Measurements from ENCODE around the gene CDH4. TPM values are rescaled to one million over a fixed set of nuclear protein-coding genes. Genes with fewer than 3 reads are reported as not detected.

The CDH4 gene
- total RNA-seq, 3 donors from 2014 or later (not counting 1 experiment from before 2014, with no cell fraction given) = 0.18 TPM; not detected in 2

DNA sequence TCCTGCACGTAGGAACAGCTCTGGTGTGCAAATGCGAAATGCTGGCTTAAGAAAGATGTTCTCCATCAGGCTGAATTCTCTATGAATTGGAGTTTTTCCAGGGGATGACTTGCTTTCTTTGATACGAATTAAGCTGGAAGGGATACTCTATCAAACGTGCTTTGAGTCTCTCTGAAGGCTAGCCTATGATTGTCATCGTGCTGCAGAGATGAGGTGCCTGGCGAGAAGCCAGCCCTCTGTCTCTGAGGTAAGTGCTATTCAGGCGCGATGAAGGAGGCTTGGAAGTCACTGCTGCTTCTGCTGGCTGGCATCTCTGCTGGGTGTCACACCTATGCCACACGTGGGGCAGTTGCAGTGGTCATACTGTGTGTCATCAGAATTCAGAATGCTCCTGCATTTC is 589.9 kb downstream of the CDH4 start:
- Histone ChIP-seq H3K4me3 (ENCODE audit: low read length) (no peak overlapping the region), H3K4me1 (ENCODE audit: control insufficient read depth, insufficient read depth, low read length) (no peaks in the 10 kb centered on the region), H3K27ac (ENCODE audit: low read length) (no peak overlapping the region), H3K9me3 (ENCODE audit: control insufficient read depth, insufficient read depth, low read length) (peaks cover 7% of the 10 kb centered on the region), H3K27me3 (ENCODE audit: control insufficient read depth, insufficient read depth, low read length) (no peaks in the 10 kb centered on the region), H3K36me3 (ENCODE audit: control insufficient read depth, insufficient read depth, low read length) (no peaks in the 10 kb centered on the region)
- H3K9me3 Mint-ChIP-seq = no peaks in the 10 kb centered on the region
- intact Hi-C loops (cut with micrococcal nuclease) = no loop called here
- DNase-seq = no peak
- H3K36me3 Mint-ChIP-seq = no peaks in the 10 kb centered on the region
- TF ChIP-seq, protein P1, sequence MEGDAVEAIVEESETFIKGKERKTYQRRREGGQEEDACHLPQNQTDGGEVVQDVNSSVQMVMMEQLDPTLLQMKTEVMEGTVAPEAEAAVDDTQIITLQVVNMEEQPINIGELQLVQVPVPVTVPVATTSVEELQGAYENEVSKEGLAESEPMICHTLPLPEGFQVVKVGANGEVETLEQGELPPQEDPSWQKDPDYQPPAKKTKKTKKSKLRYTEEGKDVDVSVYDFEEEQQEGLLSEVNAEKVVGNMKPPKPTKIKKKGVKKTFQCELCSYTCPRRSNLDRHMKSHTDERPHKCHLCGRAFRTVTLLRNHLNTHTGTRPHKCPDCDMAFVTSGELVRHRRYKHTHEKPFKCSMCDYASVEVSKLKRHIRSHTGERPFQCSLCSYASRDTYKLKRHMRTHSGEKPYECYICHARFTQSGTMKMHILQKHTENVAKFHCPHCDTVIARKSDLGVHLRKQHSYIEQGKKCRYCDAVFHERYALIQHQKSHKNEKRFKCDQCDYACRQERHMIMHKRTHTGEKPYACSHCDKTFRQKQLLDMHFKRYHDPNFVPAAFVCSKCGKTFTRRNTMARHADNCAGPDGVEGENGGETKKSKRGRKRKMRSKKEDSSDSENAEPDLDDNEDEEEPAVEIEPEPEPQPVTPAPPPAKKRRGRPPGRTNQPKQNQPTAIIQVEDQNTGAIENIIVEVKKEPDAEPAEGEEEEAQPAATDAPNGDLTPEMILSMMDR (IDR thresholded peaks at IDR 0.05) = no peak
- H3K4me3 Mint-ChIP-seq = no peak overlapping the region
- 74% methylated on average over 9 of the region's 9 CpGs for WGBS (ENCODE audit: insufficient coverage)
- no peaks in the 10 kb centered on the region for H3K4me1 Mint-ChIP-seq
- peaks cover 0 to 3% of the 10 kb centered on the region in 2 donors for H3K27me3 Mint-ChIP-seq (ENCODE audit: low read depth in 2 of 2)
- no peak for ATAC-seq
- H3K27ac Mint-ChIP-seq = no peak overlapping the region

DNA sequence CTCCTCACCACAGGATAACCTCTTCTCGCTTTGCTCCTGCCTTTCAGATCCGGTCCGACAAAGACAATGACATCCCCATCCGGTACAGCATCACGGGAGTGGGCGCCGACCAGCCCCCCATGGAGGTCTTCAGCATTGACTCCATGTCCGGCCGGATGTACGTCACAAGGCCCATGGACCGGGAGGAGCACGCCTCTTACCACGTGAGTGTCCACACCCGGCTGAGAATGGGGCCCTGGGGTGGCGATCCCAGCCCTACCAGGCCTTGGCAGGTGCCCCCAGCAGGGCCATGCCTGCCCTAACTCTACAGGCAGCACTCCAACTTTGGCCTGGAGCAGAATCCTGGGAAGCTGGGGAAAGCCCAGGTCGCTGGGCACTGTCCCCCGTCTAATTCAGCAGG is 592.6 kb downstream of the CDH4 start:
- peaks cover 4% of the 10 kb centered on the region for H3K9me3 ChIP-seq (ENCODE audit: control insufficient read depth, insufficient read depth, low read length)
- no peaks in the 10 kb centered on the region for H3K36me3 Mint-ChIP-seq
- no peaks in the 10 kb centered on the region for H3K4me1 Mint-ChIP-seq
- H3K27me3 ChIP-seq (ENCODE audit: control insufficient read depth, insufficient read depth, low read length) = no peaks in the 10 kb centered on the region
- no peak for ATAC-seq
- no peaks in the 10 kb centered on the region for H3K4me1 ChIP-seq (ENCODE audit: control insufficient read depth, insufficient read depth, low read length)
- H3K36me3 ChIP-seq (ENCODE audit: control insufficient read depth, insufficient read depth, low read length) = no peaks in the 10 kb centered on the region
- whole genome bisulfite sequencing (ENCODE audit: insufficient coverage) = 93% methylated on average over 17 of the region's 17 CpGs
- no peaks in the 10 kb centered on the region for H3K9me3 Mint-ChIP-seq
- H3K27me3 Mint-ChIP-seq (ENCODE audit: low read depth in 2 of 2) = peaks cover 0 to 3% of the 10 kb centered on the region in 2 donors
- TF ChIP-seq, protein P1 (IDR thresholded peaks at IDR 0.05) = no peak
- no peak overlapping the region for H3K4me3 ChIP-seq (ENCODE audit: low read length)
- no peak overlapping the region for H3K4me3 Mint-ChIP-seq
- intact Hi-C loops (cut with micrococcal nuclease) = no loop called here
- DNase-seq = no peak
- no peak overlapping the region for H3K27ac ChIP-seq (ENCODE audit: low read length)
- no peak overlapping the region for H3K27ac Mint-ChIP-seq

DNA sequence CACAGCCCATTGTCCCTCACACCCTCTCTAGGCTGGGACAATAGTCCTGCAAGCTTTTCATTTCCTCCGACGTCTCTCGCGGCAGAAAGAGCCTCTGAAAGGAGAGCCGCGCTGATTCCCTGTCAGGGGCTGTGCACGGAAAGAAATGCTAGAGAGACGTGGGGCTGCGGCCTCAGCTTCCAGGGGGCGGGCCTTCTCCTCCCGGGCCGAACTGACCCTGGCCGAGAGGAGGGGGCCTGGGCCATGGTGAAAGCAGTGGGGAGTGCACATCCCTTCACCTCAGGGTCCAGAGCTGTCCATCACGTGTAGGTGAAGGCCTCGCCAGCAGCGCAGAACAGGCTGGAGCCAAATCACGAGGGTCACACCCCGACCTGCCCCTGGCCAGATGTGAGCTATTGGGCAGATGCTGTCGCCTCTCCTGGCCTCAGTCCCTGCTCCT is 593.2 kb downstream of the CDH4 start:
- Histone ChIP-seq H3K27me3 (ENCODE audit: control insufficient read depth, insufficient read depth, low read length) (no peaks in the 10 kb centered on the region), H3K27ac (ENCODE audit: low read length) (no peak overlapping the region), H3K36me3 (ENCODE audit: control insufficient read depth, insufficient read depth, low read length) (no peaks in the 10 kb centered on the region), H3K4me3 (ENCODE audit: low read length) (no peak overlapping the region), H3K4me1 (ENCODE audit: control insufficient read depth, insufficient read depth, low read length) (no peaks in the 10 kb centered on the region), H3K9me3 (ENCODE audit: control insufficient read depth, insufficient read depth, low read length) (peaks cover 4% of the 10 kb centered on the region)
- Mint-ChIP-seq H3K4me3 (no peak overlapping the region), H3K4me1 (no peaks in the 10 kb centered on the region), H3K27ac (no peak overlapping the region), H3K9me3 (no peaks in the 10 kb centered on the region), H3K27me3 (ENCODE audit: low read depth in 2 of 2) (peaks cover 0 to 3% of the 10 kb centered on the region in 2 donors), H3K36me3 (no peaks in the 10 kb centered on the region)
- intact Hi-C loops (cut with micrococcal nuclease) = no loop called here
- TF ChIP-seq, protein P1 (IDR thresholded peaks at IDR 0.05) = no peak
- 81% methylated on average over 19 of the region's 19 CpGs for WGBS (ENCODE audit: insufficient coverage)
- DNase-seq (no peak), ATAC-seq (no peak)

DNA sequence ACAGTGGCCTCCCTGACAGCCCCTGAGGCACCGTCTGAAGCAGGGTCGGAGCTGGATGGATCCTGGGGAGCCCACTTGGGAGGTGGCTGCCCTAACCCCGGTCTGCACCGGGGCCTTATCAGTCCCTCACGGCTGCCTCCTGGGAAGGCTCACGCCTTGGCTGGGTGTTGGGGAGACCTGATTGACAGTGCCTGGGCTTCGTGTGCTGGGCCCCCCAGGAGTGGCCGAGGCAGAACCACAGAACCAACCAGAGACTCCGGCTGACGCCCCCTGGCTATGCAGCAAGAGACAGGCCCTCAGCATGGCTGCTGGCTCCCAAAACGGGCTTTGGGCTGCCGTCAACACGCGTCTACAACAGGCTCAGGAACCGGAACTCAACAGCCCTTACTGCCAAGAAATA is 594.0 kb downstream of the CDH4 start:
- Mint-ChIP-seq H3K27me3 (ENCODE audit: low read depth in 2 of 2) (peaks cover 0 to 3% of the 10 kb centered on the region in 2 donors), H3K9me3 (no peaks in the 10 kb centered on the region), H3K4me1 (no peaks in the 10 kb centered on the region), H3K4me3 (no peak overlapping the region), H3K27ac (no peak overlapping the region), H3K36me3 (no peaks in the 10 kb centered on the region)
- H3K27ac ChIP-seq (ENCODE audit: low read length) = no peak overlapping the region
- no peaks in the 10 kb centered on the region for H3K4me1 ChIP-seq (ENCODE audit: control insufficient read depth, insufficient read depth, low read length)
- TF ChIP-seq, protein P1 (IDR thresholded peaks at IDR 0.05) = no peak
- no peak for DNase-seq
- intact Hi-C loops (cut with micrococcal nuclease) = no loop called here
- no peak for ATAC-seq
- 92% methylated on average over 15 of the region's 15 CpGs for WGBS (ENCODE audit: insufficient coverage)
- H3K9me3 ChIP-seq (ENCODE audit: control insufficient read depth, insufficient read depth, low read length) = peaks cover 4% of the 10 kb centered on the region
- H3K36me3 ChIP-seq (ENCODE audit: control insufficient read depth, insufficient read depth, low read length) = no peaks in the 10 kb centered on the region
- no peak overlapping the region for H3K4me3 ChIP-seq (ENCODE audit: low read length)
- H3K27me3 ChIP-seq (ENCODE audit: control insufficient read depth, insufficient read depth, low read length) = no peaks in the 10 kb centered on the region
